BLaER1 treated with 17β-estradiol and CSF1 and Interleukin-3, amounts not matched to agents 10 nM and 100 nM (cell line): Measurements from ENCODE around the gene PKP1.

Experiments used
- H3K27ac ChIP-seq, 11 experiments: shearing (Covaris generic); formaldehyde crosslinking; 2 replicates each; pipeline ENCODE4 v1.8.1; 2022
- H3K27me3 ChIP-seq, 11 experiments: shearing (Covaris generic); formaldehyde crosslinking; 2 replicates each; pipeline ENCODE4 v1.8.1; 2022
- H3K36me3 ChIP-seq, 11 experiments: shearing (Covaris generic); formaldehyde crosslinking; 2 replicates each; pipeline ENCODE4 v1.8.1; 2022
- H3K4me1 ChIP-seq, 10 experiments: shearing (Covaris generic); formaldehyde crosslinking; 2 replicates each; pipeline ENCODE4 v1.8.1; 2022
- H3K4me2 ChIP-seq, 11 experiments: shearing (Covaris generic); formaldehyde crosslinking; 2 replicates each; pipeline ENCODE4 v1.8.1; 2022
- H3K4me3 ChIP-seq, 10 experiments: shearing (Covaris generic); formaldehyde crosslinking; 2 replicates each; pipeline ENCODE4 v1.8.1; 2022
- H3K9ac ChIP-seq, 11 experiments: shearing (Covaris generic); formaldehyde crosslinking; 2 replicates each; pipeline ENCODE4 v1.8.1; 2022
- H3K9me3 ChIP-seq, 11 experiments: shearing (Covaris generic); formaldehyde crosslinking; replicated peaks in 1 of 11; 2 replicates each; pipeline ENCODE4 v1.8.1; 2022
- H4K20me1 ChIP-seq, 11 experiments: shearing (Covaris generic); formaldehyde crosslinking; 2 replicates each; pipeline ENCODE4 v1.8.1; 2022
- Cebpa-rat ChIP-seq, 11 experiments: shearing (Covaris generic); IDR thresholded peaks; 2 replicates each; pipeline ENCODE4 v1.8.1; 2022

PKP1 gene

DNA sequence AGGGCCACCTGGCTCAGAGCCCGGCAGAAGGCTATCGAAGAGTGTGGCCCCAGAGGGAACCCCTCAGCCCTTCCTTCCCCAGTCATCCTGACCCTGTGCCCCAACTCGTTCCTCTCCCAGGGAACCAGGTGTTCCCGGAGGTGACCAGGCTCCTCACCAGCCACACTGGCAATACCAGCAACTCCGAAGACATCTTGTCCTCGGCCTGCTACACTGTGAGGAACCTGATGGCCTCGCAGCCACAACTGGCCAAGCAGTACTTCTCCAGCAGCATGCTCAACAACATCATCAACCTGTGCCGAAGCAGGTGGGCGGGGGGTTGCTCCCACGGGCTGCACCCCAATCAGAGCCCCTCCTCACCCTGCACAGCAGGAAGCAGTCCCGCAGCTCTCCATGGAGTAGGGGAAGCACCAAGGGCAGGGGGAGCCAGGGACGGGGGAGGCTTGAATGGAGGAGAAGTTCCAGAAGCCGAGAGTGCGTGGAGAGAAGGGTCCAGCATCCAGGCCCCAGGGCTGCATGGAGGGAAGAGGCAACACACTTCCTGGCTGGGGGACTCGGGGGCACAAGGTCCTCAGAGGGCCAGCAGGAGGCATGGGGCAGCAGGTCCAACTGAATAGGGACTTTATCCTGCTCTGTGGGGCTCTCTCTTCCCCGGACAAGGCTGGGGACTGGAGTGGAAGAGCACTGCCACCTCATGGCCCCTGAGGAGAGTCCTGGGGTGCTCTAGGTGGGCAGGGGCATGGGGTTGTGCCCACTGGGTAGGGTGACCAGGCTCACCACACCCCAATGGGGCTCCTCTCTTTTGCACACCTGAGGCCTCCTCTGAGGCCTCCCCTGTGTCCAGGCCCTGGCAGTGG, 41.7 kb downstream of the PKP1 start:
- Histone ChIP-seq H3K27me3 (no peaks in the 10 kb centered on the region), H3K4me1 (no peaks in the 10 kb centered on the region), H3K9ac (no peak overlapping the region), H3K4me3 (no peak overlapping the region), H3K9me3 (no peaks in the 10 kb centered on the region), H3K4me2 (no peak overlapping the region), H3K36me3 (no peaks in the 10 kb centered on the region), H4K20me1 (no peaks in the 10 kb centered on the region), H3K27ac (no peak overlapping the region)
- TF ChIP-seq Cebpa-rat (IDR thresholded peaks at IDR 0.05): no peak

DNA sequence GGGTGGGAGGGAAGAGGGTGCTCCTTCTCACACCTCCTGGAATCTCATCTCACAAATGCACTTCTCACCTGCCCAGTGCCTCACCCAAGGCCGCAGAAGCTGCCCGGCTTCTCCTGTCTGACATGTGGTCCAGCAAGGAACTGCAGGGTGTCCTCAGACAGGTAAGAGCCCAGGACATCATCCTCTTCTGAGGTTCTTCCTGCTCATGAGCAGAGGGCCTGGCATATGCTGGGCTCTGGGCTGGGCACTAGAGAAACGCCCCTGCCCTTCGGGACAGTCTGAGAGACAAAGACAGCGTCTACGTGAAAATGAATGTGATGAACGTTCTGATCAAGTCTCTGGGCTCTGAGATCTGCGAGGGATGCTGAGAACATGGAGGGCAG, 42.4 kb downstream of the PKP1 start:
- H4K20me1 ChIP-seq: no peaks in the 10 kb centered on the region
- H3K27me3 ChIP-seq: no peaks in the 10 kb centered on the region
- H3K27ac ChIP-seq: no peak overlapping the region
- no peaks in the 10 kb centered on the region for H3K36me3 ChIP-seq
- TF ChIP-seq Cebpa-rat (IDR thresholded peaks at IDR 0.05): no peak
- H3K4me1 ChIP-seq: peaks cover 0 to 5% (median 3%) of the 10 kb centered on the region in 10 experiments; a peak in 11 of 20 replicates
- no peaks in the 10 kb centered on the region for H3K9me3 ChIP-seq
- H3K9ac ChIP-seq: no peak overlapping the region
- H3K4me2 ChIP-seq: no peak overlapping the region
- H3K4me3 ChIP-seq: no peak overlapping the region

DNA sequence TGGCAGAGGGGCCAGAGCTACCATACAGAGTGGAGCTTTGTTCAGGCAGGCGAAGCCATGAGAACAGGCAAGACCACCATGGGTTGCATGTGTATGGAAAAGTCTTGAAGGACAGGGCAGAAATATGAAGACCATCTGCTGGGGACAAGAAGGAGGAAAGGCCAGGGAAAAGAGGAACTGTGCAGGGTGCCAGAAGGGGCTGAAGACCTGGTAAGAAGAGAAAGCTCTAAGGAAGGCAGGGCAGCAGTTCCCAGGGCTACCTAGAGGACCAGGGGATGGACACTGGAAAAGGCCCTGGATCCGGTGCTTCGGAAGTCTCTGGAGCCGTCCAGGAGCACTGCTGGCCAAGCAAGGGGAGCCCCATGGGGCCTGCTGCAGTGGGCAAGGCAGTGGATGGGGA, 43.4 kb downstream of the PKP1 start:
- Histone ChIP-seq H3K9me3 (no peaks in the 10 kb centered on the region), H3K27ac (no peak overlapping the region), H3K9ac (no peak overlapping the region), H3K4me2 (no peak overlapping the region), H3K36me3 (no peaks in the 10 kb centered on the region), H3K4me1 (peaks cover 0 to 16% (median 12%) of the 10 kb centered on the region in 10 experiments; a peak in 14 of 20 replicates), H4K20me1 (no peaks in the 10 kb centered on the region), H3K27me3 (no peaks in the 10 kb centered on the region), H3K4me3 (no peak overlapping the region)
- TF ChIP-seq Cebpa-rat (IDR thresholded peaks at IDR 0.05): no peak

DNA sequence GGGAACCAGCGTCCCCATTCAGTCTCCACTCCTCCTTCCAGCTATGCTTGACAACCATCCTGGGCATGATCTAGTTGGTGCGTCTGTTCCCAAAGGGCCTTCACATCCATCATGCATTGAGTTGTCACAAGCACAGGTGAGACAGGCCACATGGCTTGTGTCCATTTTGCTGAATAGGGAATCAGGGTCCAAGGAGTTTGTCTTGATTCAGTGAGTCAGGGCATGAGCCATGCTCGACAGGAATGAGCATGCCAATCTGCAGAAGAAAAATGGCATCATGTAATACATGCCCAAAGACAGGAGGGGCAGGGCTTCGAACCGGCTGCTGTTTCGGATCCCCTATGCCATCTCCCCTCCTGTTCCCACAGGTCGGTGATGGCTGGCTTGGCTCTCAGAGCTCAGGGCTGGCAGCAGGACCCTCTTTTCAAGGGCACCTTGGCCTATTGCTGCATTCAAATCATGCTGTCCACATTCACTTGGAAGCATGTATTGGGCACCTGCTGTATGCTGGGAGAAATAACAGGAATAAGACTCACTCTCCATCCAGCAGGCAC, 44.5 kb downstream of the PKP1 start:
- Histone ChIP-seq H3K9me3 (no peaks in the 10 kb centered on the region), H3K9ac (no peak overlapping the region), H3K4me2 (no peak overlapping the region), H3K36me3 (no peaks in the 10 kb centered on the region), H4K20me1 (no peaks in the 10 kb centered on the region), H3K27ac (no peak overlapping the region), H3K27me3 (no peaks in the 10 kb centered on the region), H3K4me1 (peaks cover 0 to 20% (median 12%) of the 10 kb centered on the region in 10 experiments; a peak in 14 of 20 replicates), H3K4me3 (no peak overlapping the region)
- no peak for TF ChIP-seq Cebpa-rat (IDR thresholded peaks at IDR 0.05)

DNA sequence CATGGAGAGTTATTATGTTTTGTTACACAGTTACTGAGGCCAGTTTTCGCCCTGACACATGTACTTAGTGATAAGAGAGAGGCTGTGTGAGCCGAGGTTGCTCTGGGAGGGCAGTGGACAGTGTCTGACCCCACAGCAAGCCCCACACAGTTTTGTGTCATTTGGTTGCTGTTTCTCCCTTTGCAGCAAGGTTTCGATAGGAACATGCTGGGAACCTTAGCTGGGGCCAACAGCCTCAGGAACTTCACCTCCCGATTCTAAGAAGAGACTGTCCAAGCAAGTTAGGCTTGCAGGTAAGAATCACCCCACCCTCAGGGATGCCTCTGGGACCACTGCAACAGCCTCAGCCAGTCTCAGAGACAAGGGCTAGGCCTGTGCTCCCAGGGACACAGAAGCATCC, 45.3 kb downstream of the PKP1 start:
- Histone ChIP-seq H3K9ac (no peak overlapping the region), H3K9me3 (no peaks in the 10 kb centered on the region), H3K4me3 (no peak overlapping the region), H4K20me1 (no peaks in the 10 kb centered on the region), H3K27me3 (no peaks in the 10 kb centered on the region), H3K4me2 (no peak overlapping the region), H3K36me3 (no peaks in the 10 kb centered on the region), H3K4me1 (peaks cover 0 to 20% (median 12%) of the 10 kb centered on the region in 10 experiments; a peak in 14 of 20 replicates), H3K27ac (no peak overlapping the region)
- TF ChIP-seq Cebpa-rat (IDR thresholded peaks at IDR 0.05): no peak

DNA sequence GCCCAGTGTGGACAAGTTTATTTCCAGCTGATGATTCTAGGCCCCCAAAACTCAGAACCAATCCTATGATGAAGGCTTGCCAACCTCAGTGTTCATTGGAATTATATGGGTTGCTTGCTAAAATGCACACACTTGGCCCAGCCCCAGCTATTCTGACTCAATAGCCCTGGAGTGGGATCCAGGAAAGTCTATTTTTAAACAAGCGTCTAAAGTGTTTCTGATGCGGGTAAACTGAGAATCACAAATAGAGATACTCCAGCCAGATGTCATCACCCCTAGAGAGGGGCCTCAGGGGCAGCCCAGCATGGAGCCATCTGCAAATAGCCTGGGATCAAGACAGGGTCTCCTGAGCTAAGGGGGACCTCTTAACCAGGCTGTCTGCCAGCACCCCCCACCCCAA, 46.0 kb downstream of the PKP1 start:
- TF ChIP-seq Cebpa-rat (IDR thresholded peaks at IDR 0.05): no peak

DNA sequence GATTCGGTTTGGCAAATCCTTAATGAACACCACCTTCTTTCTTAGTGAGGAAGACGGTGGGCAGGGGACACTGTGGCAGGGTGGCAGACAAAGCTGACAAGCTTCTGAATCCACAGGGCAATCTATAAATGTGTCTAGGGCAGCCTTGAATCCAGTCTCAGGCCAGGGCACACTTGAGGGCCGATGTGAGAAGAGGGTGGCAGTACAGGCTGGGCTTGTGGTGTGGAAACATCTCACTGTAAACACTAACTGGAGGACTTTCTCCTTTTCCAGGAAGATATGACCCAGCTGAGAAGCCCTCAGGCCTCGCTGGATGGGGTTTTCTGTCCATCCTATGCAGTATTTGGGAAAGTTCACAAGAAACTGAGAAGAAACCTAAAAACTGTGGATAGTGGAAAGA, 46.5 kb downstream of the PKP1 start:
- Histone ChIP-seq H3K27me3 (no peaks in the 10 kb centered on the region), H4K20me1 (no peaks in the 10 kb centered on the region), H3K9ac (no peak overlapping the region), H3K4me3 (no peak overlapping the region), H3K4me1 (peaks cover 0 to 20% (median 12%) of the 10 kb centered on the region in 10 experiments; a peak in 14 of 20 replicates), H3K27ac (no peak overlapping the region), H3K4me2 (no peak overlapping the region), H3K36me3 (no peaks in the 10 kb centered on the region), H3K9me3 (no peaks in the 10 kb centered on the region)
- TF ChIP-seq Cebpa-rat (IDR thresholded peaks at IDR 0.05): no peak

More for the DNA sequence above, 46.0 kb downstream of the PKP1 start:
- H3K36me3 ChIP-seq: no peaks in the 10 kb centered on the region
- H3K4me1 ChIP-seq: peaks cover 0 to 20% (median 12%) of the 10 kb centered on the region in 10 experiments; a peak in 14 of 20 replicates
- no peak overlapping the region for H3K27ac ChIP-seq
- no peak overlapping the region for H3K4me2 ChIP-seq
- H4K20me1 ChIP-seq: no peaks in the 10 kb centered on the region
- no peaks in the 10 kb centered on the region for H3K27me3 ChIP-seq
- H3K9me3 ChIP-seq: no peaks in the 10 kb centered on the region
- H3K4me3 ChIP-seq: no peak overlapping the region
- no peak overlapping the region for H3K9ac ChIP-seq

DNA sequence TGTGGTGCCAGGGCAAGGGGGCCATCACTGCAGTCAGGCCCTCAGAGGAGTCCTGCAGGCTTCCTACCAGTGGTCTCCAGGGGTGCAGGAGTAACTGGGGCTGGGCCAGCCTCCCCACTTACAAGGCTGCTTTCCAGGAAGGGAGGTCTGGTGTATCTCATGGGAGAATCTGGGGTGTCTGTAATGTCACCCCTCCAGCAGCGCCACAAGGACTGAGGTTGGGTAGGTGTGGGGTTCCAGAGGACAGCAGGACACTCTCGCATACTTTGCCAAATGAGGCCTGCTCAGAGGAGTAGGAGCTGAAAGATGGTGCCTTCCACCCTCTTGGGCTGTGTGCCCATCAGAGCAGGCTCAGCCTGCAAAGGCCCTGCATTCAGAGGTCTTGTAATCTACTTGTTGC, 47.2 kb downstream of the PKP1 start:
- Histone ChIP-seq H3K4me2 (peak overlapping the region in 8 of 11 experiments; percentile 23 to 71 (median 62); a peak in 14 of 22 replicates), H4K20me1 (no peaks in the 10 kb centered on the region), H3K4me3 (no peak overlapping the region), H3K36me3 (no peaks in the 10 kb centered on the region), H3K27ac (no peak overlapping the region), H3K27me3 (no peaks in the 10 kb centered on the region), H3K9ac (no peak overlapping the region), H3K9me3 (no peaks in the 10 kb centered on the region), H3K4me1 (peaks cover 0 to 20% (median 12%) of the 10 kb centered on the region in 10 experiments; a peak in 14 of 20 replicates)
- TF ChIP-seq Cebpa-rat (IDR thresholded peaks at IDR 0.05): no peak

DNA sequence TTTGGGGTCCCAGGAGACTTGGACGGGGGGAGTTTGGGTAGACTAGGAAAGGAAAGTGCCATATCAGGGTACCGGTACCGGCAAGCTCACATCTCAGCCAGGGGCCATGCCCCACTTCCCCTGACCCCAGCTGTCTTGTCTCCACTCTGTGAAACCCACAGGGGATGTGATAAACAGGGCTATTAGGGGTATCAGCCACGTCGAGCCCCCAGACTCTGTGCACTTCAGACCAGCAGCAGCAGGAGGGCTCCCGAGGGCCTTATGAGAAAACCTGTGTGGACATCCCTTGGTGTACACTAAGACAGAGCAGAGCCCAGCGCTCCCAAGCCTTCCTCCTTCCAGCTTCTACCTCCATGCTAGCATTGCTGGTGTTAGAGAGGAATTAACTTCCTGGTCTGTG, 47.9 kb downstream of the PKP1 start:
- Histone ChIP-seq H3K9me3 (no peaks in the 10 kb centered on the region), H3K4me2 (peak overlapping the region in 9 of 11 experiments; percentile 12 to 71 (median 60); a peak in 16 of 22 replicates), H3K27ac (peak overlapping the region in 2 of 11 experiments; percentile 20 to 41; a peak in 2 of 22 replicates), H4K20me1 (no peaks in the 10 kb centered on the region), H3K9ac (no peak overlapping the region), H3K36me3 (no peaks in the 10 kb centered on the region), H3K4me3 (no peak overlapping the region), H3K4me1 (peaks cover 0 to 22% (median 12%) of the 10 kb centered on the region in 10 experiments; a peak in 14 of 20 replicates), H3K27me3 (no peaks in the 10 kb centered on the region)
- no peak for TF ChIP-seq Cebpa-rat (IDR thresholded peaks at IDR 0.05)
